GM23338 (cell line): ENCODE measurements around the gene FAM170A. TPM values are rescaled to one million over a fixed set of nuclear protein-coding genes. Genes with fewer than 3 reads are reported as not detected.

ENCODE experiments used
- ATAC-seq: fragments of 200-7000 bp; cut with Tn5 transposase; 3 replicates; pipeline ENCODE4 v1.9.1; 2020
- DNase-seq: peaks from one replicate; pipeline ENCODE4 v3.0.0-alpha.2; 2015; ENCODE audit warnings: low spot score
- H2AFZ ChIP-seq: fragments of 200-600 bp; sonication (generic); 2 replicates; pipeline ENCODE4 v1.8.0; 2016; ENCODE audit warnings: antibody characterized with exemption, mild to moderate bottlenecking, moderate library complexity
- H3F3A ChIP-seq: fragments of 200-600 bp; sonication (generic); replicated peaks from 2 replicates; pipeline ENCODE4 v1.8.0; 2017; ENCODE audit warnings: antibody characterized with exemption, mixed run types, low read depth
- H3K27ac ChIP-seq: fragments of 200-600 bp; sonication (generic); 2 replicates; pipeline ENCODE4 v1.6.1; 2016; ENCODE audit warnings: low read depth
- H3K27me3 ChIP-seq: fragments of 200-600 bp; sonication (generic); 2 replicates; pipeline ENCODE4 v1.8.0; 2016; ENCODE audit warnings: mild to moderate bottlenecking, mixed run types, moderate library complexity; ENCODE audit not compliant: insufficient read depth
- H3K36me3 ChIP-seq: fragments of 200-600 bp; sonication (generic); 2 replicates; pipeline ENCODE4 v1.8.0; 2016; ENCODE audit warnings: mild to moderate bottlenecking; ENCODE audit not compliant: insufficient read depth
- H3K4me1 ChIP-seq: fragments of 200-600 bp; sonication (generic); 2 replicates; pipeline ENCODE4 v1.8.0; 2016; ENCODE audit warnings: mild to moderate bottlenecking, moderate library complexity; ENCODE audit not compliant: insufficient read depth
- H3K4me2 ChIP-seq: fragments of 200-600 bp; sonication (generic); 2 replicates; pipeline ENCODE4 v1.7.1; 2017; ENCODE audit warnings: mixed run types
- H3K4me3 ChIP-seq: fragments of 200-600 bp; sonication (generic); 2 replicates; pipeline ENCODE4 v1.6.1; 2016; ENCODE audit warnings: mixed run types
- H3K79me2 ChIP-seq: fragments of 200-600 bp; sonication (generic); replicated peaks from 2 replicates; pipeline ENCODE4 v1.8.0; 2017; ENCODE audit warnings: mild to moderate bottlenecking; ENCODE audit not compliant: insufficient read depth
- H3K9me2 ChIP-seq: fragments of 200-600 bp; sonication (generic); 2 replicates; pipeline ENCODE4 v1.8.0; 2017; ENCODE audit not compliant: insufficient read depth
- H4K20me1 ChIP-seq: fragments of 200-600 bp; sonication (generic); replicated peaks from 2 replicates; pipeline ENCODE4 v1.8.0; 2017; ENCODE audit warnings: mild to moderate bottlenecking; ENCODE audit not compliant: insufficient read depth
- H3K27ac Mint-ChIP-seq: 2 replicates; pipeline ENCODE4 v1.8.0; 2020; ENCODE audit warnings: inconsistent platforms, mild to moderate bottlenecking, moderate library complexity, mixed read lengths
- H3K27me3 Mint-ChIP-seq: 3 replicates; pipeline ENCODE4 v1.8.0; 2022; ENCODE audit warnings: low read depth, mild to moderate bottlenecking, moderate library complexity, mixed read lengths, inconsistent platforms; ENCODE audit not compliant: insufficient read depth, poor library complexity
- H3K36me3 Mint-ChIP-seq: 3 replicates; pipeline ENCODE4 v1.8.0; 2021; ENCODE audit warnings: low read depth, mild to moderate bottlenecking, inconsistent platforms, moderate library complexity, mixed read lengths
- H3K4me1 Mint-ChIP-seq: 3 replicates; pipeline ENCODE4 v1.8.0; 2020; ENCODE audit warnings: mild to moderate bottlenecking, inconsistent platforms, mixed read lengths
- H3K4me3 Mint-ChIP-seq: 3 replicates; pipeline ENCODE4 v1.8.0; 2021; ENCODE audit warnings: moderate library complexity, mild to moderate bottlenecking, inconsistent platforms, mixed read lengths
- H3K9me3 Mint-ChIP-seq: 3 replicates; pipeline ENCODE4 v1.8.0; 2020; ENCODE audit warnings: moderate library complexity, mild to moderate bottlenecking, inconsistent platforms, mixed read lengths
- CREB1 ChIP-seq: fragments of 250-450 bp; sonication (Bioruptor Pico); IDR thresholded peaks from 2 replicates; pipeline ENCODE4 v1.5.0; 2020; ENCODE audit warnings: low read depth, mild to moderate bottlenecking, moderate library complexity
- CTCF ChIP-seq, 2 experiments: fragments of 200-600 bp in 1 of 2; sonication (generic) in 1 of 2; conservative IDR thresholded peaks; 2 replicates each; pipeline versions ENCODE4 v1.5.1 to v1.6.1; 2016 to 2017; ENCODE audit warnings: antibody characterized with exemption in 2 of 2, low read depth in 2 of 2, mild to moderate bottlenecking in 2 of 2, moderate library complexity in 1 of 2
- ETS1 ChIP-seq: IDR thresholded peaks from 2 replicates; pipeline ENCODE4 v1.6.1; 2016; ENCODE audit warnings: antibody characterized with exemption
- EZH2 ChIP-seq: fragments of 200-600 bp; sonication (generic); IDR thresholded peaks from one replicate; pipeline ENCODE4 v1.8.0; 2017; ENCODE audit warnings: antibody characterized with exemption, mild to moderate bottlenecking, low read depth; ENCODE audit not compliant: unreplicated experiment
- EZH2phosphoT487 ChIP-seq: fragments of 200-600 bp; sonication (generic); IDR thresholded peaks from one replicate; pipeline ENCODE4 v1.8.1; 2018; ENCODE audit warnings: antibody characterized with exemption; ENCODE audit not compliant: unreplicated experiment
- JUNB ChIP-seq: IDR thresholded peaks from one replicate; pipeline ENCODE4 v1.6.1; 2016; ENCODE audit warnings: antibody characterized with exemption; ENCODE audit not compliant: unreplicated experiment
- NANOG ChIP-seq: IDR thresholded peaks from 2 replicates; pipeline ENCODE4 v1.6.1; 2016; ENCODE audit warnings: antibody characterized with exemption, borderline replicate concordance
- POLR2AphosphoS5 ChIP-seq: IDR thresholded peaks from 2 replicates; pipeline ENCODE4 v1.6.1; 2016; ENCODE audit warnings: antibody characterized with exemption, low read depth
- REST ChIP-seq: IDR thresholded peaks from one replicate; pipeline ENCODE4 v1.6.1; 2018; ENCODE audit warnings: antibody characterized with exemption; ENCODE audit not compliant: unreplicated experiment
- STAT1 ChIP-seq: IDR thresholded peaks from one replicate; pipeline ENCODE4 v1.6.1; 2016; ENCODE audit warnings: antibody characterized with exemption; ENCODE audit not compliant: unreplicated experiment
- ZNF114 ChIP-seq: fragments of 250-450 bp; sonication (Bioruptor Pico); IDR thresholded peaks from 2 replicates; pipeline ENCODE4 v1.5.0; 2020; ENCODE audit warnings: mild to moderate bottlenecking, moderate library complexity
- ZNF331 ChIP-seq: fragments of 250-450 bp; sonication (Bioruptor Pico); IDR thresholded peaks from 2 replicates; pipeline ENCODE4 v1.5.0; 2020; ENCODE audit warnings: low read depth, mild to moderate bottlenecking, moderate library complexity
- ZNF462 ChIP-seq: fragments of 250-450 bp; sonication (Bioruptor Pico); IDR thresholded peaks from 2 replicates; pipeline ENCODE4 v1.5.0; 2020; ENCODE audit warnings: mild to moderate bottlenecking, moderate library complexity
- polyA plus RNA-seq: library from polyadenylated mRNA; unstranded; fragments of >200 nt; fragmentation: Nextera tagmentation; extraction: Ambion mirVana; gene quantifications from 2 replicates; pipeline ENCODE4 v1.2.1, GENCODE V29; 2016
- total RNA-seq: library from RNA; depleted of rRNA; stranded (reverse); fragments of >200 nt; shearing (Covaris generic); gene quantifications from 2 replicates; pipeline ENCODE4 v1.2.3, GENCODE V29; 2014

The FAM170A gene
- total and polyA plus RNA-seq, 2 experiments from 2014 or later = not detected

- Histone ChIP-seq H4K20me1 (no peaks in the 10 kb centered on the region), H3K36me3 (no peaks in the 10 kb centered on the region), H3K9me2 (0 out of 2 replicates have a peak, but pooled peaks cover 3% of the 10 kb centered on the region), H3K27me3 (no peaks in the 10 kb centered on the region), H3K27ac (no peak overlapping the region), H3K4me2 (no peak overlapping the region), H2AFZ (no peak overlapping the region), H3K4me1 (no peaks in the 10 kb centered on the region), H3K4me3 (no peak overlapping the region), H3F3A (no peaks in the 10 kb centered on the region), H3K79me2 (no peaks in the 10 kb centered on the region)
- H3K27ac Mint-ChIP-seq = no peak overlapping the region
- ATAC-seq = no peak
- DNase-seq = no peak
- H3K4me1 Mint-ChIP-seq = no peaks in the 10 kb centered on the region
- H3K27me3 Mint-ChIP-seq = peaks cover 7% of the 10 kb centered on the region
- H3K9me3 Mint-ChIP-seq = no peaks in the 10 kb centered on the region
- no peaks in the 10 kb centered on the region; the same call in 2 of the 3 replicates for H3K36me3 Mint-ChIP-seq
- TF ChIP-seq EZH2phosphoT487 (no peak), REST (no peak), ZNF331 (CRISPR knock-in tag) (no peak), POLR2AphosphoS5 (no peak), ZNF462 (no peak), STAT1 (no peak), ETS1 (no peak), JUNB (no peak), EZH2 (no peak), CTCF (conservative IDR thresholded peaks at IDR 0.05; ENCODE audit: low read depth in 2 of 2) (no peak), NANOG (no peak), ZNF114 (no peak), CREB1 (CRISPR knock-in tag) (no peak)
- H3K4me3 Mint-ChIP-seq = no peak overlapping the region
Measured at GRCh38 chr5:119651486-119651885, 22.1 kb downstream of the FAM170A start.
